Measurements from ENCODE around the gene CCDC126.

DNA sequence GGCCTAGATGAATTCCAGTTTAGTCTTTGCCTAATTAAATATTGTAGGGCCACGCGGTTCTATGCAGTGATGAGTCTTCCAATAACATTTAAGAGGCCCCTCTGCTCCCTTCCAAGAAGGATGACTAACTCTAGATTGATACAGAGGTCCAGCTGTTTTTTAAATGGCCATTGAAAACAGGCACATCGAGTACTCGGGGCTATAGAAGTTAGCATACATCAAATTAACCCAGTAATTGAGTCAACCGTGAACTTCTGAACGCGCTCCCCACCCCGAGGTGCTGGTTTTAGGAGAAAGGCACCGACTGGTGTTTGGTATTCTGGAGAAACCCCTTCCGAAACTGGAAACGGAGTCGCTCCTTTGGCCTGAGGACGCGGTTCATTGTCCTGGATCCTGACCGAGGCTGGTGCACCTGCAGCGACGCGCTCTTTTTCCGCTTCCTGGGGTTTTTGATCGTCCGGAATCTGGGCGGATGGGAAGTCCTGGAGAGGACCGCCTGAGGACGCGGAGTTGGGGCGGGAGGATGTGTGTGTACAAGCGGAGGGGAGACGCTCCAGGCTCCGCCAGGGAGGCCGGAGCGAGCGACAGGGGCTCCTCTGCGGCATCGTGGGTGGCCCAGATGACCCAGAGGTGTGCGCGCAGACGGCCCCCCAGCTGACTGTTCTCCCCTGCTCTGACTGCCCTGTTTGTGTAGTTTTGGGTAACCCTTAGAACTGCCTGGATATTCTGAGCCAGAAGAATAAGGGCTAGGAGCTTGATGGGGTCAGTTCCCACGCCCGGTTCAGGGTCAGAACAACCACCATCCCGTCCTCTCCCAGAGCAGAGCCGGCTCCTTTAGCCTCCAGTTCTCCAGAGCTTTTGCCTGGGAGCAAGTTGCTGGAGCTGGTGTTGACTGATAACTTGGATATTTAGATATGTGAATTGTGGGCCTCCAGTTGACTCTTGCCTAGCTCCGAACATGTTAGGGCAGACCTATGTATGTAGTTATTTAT, 83.5 kb downstream of the CCDC126 start:
- TF ChIP-seq CTCF (IDR thresholded peaks at IDR 0.05; ENCODE audit: borderline replicate concordance, extremely low read depth, low read length, poor library complexity, severe bottlenecking) (no peak), EZH2 (IDR thresholded peaks at IDR 0.05; ENCODE audit: borderline replicate concordance, low read depth, low read length, severe bottlenecking) (no peak)
